ENCODE measurements around the gene FRMD3.

DNA sequence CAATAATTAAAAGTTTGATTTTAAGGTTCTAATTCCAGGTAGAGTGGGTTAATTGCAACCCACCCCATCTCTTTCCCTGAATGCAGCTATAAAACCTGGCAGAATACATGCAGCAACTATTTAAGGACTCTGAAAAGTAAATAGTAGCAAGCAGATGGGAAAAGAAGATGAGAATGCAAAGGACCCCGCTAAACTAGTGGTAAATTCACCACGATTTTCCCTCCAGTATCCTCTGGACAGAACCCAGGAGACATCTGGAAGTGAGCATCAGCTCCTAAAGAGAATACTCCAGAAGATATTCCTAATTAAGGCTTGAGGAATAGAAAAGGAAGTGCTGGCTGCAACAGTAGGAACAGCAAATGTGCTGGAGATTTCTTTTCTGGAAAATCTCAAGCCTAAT, 170.9 kb downstream of the FRMD3 start:
- TF ChIP-seq, protein P1, sequence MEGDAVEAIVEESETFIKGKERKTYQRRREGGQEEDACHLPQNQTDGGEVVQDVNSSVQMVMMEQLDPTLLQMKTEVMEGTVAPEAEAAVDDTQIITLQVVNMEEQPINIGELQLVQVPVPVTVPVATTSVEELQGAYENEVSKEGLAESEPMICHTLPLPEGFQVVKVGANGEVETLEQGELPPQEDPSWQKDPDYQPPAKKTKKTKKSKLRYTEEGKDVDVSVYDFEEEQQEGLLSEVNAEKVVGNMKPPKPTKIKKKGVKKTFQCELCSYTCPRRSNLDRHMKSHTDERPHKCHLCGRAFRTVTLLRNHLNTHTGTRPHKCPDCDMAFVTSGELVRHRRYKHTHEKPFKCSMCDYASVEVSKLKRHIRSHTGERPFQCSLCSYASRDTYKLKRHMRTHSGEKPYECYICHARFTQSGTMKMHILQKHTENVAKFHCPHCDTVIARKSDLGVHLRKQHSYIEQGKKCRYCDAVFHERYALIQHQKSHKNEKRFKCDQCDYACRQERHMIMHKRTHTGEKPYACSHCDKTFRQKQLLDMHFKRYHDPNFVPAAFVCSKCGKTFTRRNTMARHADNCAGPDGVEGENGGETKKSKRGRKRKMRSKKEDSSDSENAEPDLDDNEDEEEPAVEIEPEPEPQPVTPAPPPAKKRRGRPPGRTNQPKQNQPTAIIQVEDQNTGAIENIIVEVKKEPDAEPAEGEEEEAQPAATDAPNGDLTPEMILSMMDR (IDR thresholded peaks at IDR 0.05), result no peak
- TF ChIP-seq POLR2AphosphoS5 (IDR thresholded peaks at IDR 0.05) (no peak), POLR2A (IDR thresholded peaks at IDR 0.05) (no peak)
